Peyer's patch (tissue), 4 donors: Measurements from ENCODE around the gene SNRNP25.

Experiments used
- POLR2A ChIP-seq, 2 donors: fragments of 450-650 bp; IDR thresholded peaks; one replicate each; pipeline ENCODE4 v1.5.1; 2017; ENCODE audit warnings: antibody characterized with exemption in 2 of 2, mild to moderate bottlenecking in 2 of 2, moderate library complexity in 2 of 2
- TF ChIP-seq, protein P1 (sequence below), 6 experiments: fragments of 450-650 bp in 4 of 6; fragments of 200-600 bp in 2 of 6; sonication (generic) in 1 of 6; IDR thresholded peaks; one replicate each; pipeline ENCODE4 v1.5.1; 2017 to 2019; ENCODE audit warnings: antibody characterized with exemption in 6 of 6, mild to moderate bottlenecking in 3 of 6, moderate library complexity in 1 of 6

DNA sequence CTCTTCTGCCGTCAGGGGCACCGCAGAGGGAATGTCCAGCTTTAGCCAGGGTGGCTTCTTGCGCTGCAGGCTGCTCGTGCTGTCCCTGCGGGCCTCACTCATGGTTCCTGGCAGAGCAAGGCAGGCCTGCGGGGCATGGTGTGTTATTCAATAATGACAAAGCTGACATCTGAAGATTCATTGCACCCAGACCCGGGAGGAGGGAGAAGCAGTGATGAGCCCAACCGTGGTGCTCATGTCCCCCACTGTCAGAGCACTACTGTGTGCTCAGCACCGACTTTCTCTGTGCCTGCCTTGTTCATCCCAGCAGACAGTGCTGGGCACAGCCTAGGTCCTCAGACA lies 11.3 kb downstream of the SNRNP25 start:
- TF ChIP-seq, protein P1, sequence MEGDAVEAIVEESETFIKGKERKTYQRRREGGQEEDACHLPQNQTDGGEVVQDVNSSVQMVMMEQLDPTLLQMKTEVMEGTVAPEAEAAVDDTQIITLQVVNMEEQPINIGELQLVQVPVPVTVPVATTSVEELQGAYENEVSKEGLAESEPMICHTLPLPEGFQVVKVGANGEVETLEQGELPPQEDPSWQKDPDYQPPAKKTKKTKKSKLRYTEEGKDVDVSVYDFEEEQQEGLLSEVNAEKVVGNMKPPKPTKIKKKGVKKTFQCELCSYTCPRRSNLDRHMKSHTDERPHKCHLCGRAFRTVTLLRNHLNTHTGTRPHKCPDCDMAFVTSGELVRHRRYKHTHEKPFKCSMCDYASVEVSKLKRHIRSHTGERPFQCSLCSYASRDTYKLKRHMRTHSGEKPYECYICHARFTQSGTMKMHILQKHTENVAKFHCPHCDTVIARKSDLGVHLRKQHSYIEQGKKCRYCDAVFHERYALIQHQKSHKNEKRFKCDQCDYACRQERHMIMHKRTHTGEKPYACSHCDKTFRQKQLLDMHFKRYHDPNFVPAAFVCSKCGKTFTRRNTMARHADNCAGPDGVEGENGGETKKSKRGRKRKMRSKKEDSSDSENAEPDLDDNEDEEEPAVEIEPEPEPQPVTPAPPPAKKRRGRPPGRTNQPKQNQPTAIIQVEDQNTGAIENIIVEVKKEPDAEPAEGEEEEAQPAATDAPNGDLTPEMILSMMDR (IDR thresholded peaks at IDR 0.05): no peak
- TF ChIP-seq POLR2A (IDR thresholded peaks at IDR 0.05): no peak
